GM12875 (cell line): ENCODE measurements around the gene ARVCF.

ENCODE experiments used
- H3K4me3 ChIP-seq: one replicate; pipeline ENCODE4 v1.5.1; 2011; ENCODE audit warnings: low read depth, low read length, control low read depth
- CTCF ChIP-seq: IDR thresholded peaks from 2 replicates; pipeline ENCODE4 v1.5.1; 2011; ENCODE audit warnings: low read depth, mild to moderate bottlenecking, control low read depth, inconsistent platforms, low read length, moderate library complexity, borderline replicate concordance; ENCODE audit not compliant: insufficient read depth

ARVCF gene

DNA sequence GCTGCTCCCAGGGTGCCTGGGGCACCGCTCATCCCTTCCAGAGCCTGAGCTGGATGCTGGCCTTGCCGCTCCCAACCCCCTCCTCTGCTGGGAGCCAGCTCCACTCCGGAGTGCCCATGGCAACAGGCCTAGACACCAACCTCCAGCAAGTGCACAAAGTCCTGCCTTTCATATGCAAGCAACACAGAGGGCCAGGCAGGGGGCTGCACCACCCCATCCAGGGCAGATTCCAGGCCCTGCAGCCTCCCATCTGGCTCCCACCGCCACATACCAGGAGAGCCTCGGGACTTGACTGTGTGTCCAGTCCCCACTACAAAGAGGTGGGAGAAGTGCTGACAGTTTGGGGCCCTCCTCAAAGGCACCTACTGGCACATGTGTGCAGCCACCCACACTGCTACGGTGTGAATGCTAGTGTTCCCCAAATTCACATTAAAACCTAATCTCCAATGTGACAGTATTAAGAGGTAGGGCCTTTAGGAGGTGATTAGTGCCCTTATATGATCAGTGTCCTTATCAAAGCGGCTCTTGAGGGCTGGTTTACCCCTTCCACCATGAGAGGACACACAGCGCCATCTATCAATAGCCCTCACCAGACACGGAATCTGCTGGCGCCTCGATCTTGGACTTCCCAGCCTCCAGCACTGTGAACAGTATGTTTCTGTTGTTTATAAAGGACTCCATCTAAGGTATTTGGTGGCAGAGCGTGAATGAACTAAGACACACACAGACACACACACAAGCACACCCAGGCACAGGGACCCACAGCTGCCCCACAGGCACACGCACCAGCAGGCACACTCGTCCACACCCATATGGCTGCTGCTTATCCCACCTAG lies 16.2 kb downstream of the ARVCF start:
- no peak overlapping the region for H3K4me3 ChIP-seq
- TF ChIP-seq CTCF, result no peak

DNA sequence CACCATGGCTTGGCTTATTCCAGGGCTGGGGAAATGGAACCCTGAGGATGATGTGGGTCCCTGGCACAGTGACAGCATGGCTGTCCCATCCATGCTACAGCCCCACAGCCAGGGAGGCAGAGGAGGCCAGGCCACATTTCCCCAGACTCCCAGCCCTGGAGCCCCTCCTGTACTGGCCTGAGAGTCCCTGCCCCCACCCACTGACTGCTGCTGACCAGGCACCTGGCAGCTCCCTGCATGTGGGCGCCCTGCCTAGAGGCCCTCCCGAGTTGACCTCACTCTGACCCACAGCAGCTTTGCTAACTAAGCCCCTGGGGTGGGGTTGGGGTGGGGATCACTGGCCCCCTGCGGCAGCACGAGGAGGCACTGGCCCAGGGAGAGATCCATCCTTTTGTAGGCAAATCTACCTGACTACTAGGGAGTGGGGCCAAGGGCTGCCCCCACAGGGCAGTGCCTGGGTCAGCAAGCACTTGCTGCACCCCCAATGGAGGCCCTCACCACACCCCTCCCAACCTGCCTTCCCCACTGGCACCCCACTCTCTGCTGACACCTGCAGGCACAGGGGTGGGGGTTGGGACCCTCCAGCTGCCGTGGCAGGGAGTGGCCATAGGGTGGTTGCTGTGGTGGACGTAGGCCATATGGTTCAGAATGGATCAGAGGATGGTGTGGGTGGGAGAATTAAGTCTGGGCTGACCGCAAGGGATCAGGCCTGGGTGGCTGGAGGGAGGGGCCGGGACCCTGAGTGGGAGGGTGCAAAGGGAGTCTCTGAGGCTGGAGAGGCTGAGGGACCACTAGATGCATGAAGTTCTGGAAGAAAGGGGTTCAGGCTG lies 17.4 kb downstream of the ARVCF start:
- TF ChIP-seq CTCF, result no peak
- no peak overlapping the region for H3K4me3 ChIP-seq

DNA sequence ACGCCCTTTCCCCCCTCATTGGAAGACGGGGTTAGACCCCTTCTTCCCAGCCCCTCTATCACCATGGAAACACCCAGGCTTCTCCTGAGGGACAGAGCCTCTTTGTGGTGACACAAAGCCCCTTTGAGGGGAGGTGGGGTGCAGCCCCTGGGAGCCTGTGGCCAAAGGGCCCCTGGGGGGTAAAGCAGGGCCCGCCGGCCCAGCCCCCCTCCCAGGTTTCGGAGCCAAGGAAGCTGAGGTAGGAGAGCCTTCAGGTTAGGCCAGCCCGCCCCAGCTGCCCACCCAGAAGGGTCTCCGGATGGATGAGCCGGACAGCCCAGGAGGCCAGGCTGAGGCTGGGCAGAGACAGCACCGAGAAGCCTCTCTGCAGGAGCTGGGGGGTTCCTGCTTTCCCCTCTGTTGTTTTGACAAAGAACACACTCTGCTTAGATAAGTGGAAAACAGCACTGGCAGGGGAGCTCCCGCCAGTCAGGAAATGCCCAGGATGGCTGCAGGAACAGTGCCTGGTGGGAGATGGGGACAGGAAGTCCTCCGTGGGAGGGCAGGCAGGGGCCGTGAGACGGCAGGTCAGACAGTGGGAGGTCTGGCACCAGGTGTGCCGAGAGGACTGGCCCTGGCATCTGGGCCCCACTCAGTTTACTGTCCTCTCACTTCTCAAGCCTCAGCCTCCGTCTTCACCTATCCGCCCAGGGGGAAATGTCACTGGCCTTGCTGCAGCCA lies 18.2 kb downstream of the ARVCF start:
- H3K4me3 ChIP-seq, result no peak overlapping the region
- TF ChIP-seq CTCF, result no peak

GRCh38 chr22:19997561-19998231 lies 18.9 kb downstream of the ARVCF start:
- TF ChIP-seq CTCF, result no peak
- no peak overlapping the region for H3K4me3 ChIP-seq

DNA sequence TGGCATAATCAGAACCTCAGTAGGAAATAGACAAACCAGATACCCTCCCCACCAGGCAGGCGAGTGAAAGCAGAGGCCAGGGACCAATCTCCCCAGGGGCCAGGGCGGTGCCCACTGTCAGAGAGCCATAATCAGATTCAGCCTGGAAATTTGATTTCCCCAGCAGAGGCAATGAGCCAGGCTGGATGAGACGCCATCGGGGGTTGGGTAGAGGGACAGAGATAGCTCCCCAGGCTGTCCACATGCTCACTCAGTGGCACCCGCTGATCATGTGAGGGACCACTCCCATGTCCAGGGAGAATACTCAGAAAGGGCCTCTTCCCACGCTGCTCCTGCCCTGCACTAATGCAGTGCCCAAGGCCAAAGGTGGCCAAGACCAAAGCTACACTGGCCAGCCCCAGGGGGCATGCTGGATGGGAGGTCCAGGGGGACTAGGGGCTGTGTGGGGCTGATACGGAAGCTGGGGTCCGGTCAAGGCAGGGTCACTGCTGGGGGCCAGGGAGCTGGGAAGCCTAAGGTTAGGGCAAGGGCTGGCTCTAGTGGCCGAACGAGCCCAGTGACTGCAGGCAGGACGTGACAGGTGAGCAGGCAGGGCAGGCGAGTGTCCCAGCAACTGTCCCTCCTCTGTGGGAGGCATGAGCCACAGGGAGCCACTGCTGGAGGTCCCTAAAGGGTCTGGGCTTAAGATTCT lies 19.8 kb downstream of the ARVCF start:
- TF ChIP-seq CTCF, result no peak
- H3K4me3 ChIP-seq, result no peak overlapping the region

- H3K4me3 ChIP-seq, result no peak overlapping the region
- no peak for TF ChIP-seq CTCF
These were observed 20.8 kb downstream of the ARVCF start for GRCh38 chr22:19995611-19996339.
